ENCODE results near the gene PGM5.

- no peak for TF ChIP-seq POLR2A (IDR thresholded peaks at IDR 0.05)
- TF ChIP-seq, protein P1, sequence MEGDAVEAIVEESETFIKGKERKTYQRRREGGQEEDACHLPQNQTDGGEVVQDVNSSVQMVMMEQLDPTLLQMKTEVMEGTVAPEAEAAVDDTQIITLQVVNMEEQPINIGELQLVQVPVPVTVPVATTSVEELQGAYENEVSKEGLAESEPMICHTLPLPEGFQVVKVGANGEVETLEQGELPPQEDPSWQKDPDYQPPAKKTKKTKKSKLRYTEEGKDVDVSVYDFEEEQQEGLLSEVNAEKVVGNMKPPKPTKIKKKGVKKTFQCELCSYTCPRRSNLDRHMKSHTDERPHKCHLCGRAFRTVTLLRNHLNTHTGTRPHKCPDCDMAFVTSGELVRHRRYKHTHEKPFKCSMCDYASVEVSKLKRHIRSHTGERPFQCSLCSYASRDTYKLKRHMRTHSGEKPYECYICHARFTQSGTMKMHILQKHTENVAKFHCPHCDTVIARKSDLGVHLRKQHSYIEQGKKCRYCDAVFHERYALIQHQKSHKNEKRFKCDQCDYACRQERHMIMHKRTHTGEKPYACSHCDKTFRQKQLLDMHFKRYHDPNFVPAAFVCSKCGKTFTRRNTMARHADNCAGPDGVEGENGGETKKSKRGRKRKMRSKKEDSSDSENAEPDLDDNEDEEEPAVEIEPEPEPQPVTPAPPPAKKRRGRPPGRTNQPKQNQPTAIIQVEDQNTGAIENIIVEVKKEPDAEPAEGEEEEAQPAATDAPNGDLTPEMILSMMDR (IDR thresholded peaks at IDR 0.05), result no peak
These were observed 221.6 kb downstream of the PGM5 start for GRCh38 chr9:68577774-68578591.
